HCT116 (cell line): ENCODE results near the gene NBL1. TPM values are rescaled to one million over a fixed set of nuclear protein-coding genes. Genes with fewer than 3 reads are reported as not detected.
A peak's percentile ranks its signal among the peaks of the same experiment; 100 is the strongest.

Source experiments
- ATAC-seq: fragments of 200-7000 bp; cut with Tn5 transposase; 2 replicates; pipeline ENCODE4 v1.9.1; 2020; ENCODE audit warnings: mild to moderate bottlenecking, moderate library complexity
- BruUV-seq: library from RNA; stranded (reverse); fragments of 400-500 nt; replicated peaks from 2 replicates; lab custom pipeline; 2021; lab: Mats Ljungman, UMichigan
- CTCF ChIA-PET: fragments of 300-600 bp; sonication (Branson Sonifier 250); formaldehyde crosslinking; loops from one replicate; lab custom pipeline; 2021; ENCODE audit warnings: antibody characterized with exemption; lab: Charles Lee
- POLR2A ChIA-PET: fragments of 300-600, 350-600 bp; sonication (Branson Sonifier 250); formaldehyde crosslinking; loops from one replicate; lab custom pipeline; 2021; ENCODE audit warnings: antibody characterized with exemption; lab: Charles Lee
- RAD21 ChIA-PET, 2 experiments: fragments of 300-600 bp; sonication (Branson Sonifier 250); formaldehyde crosslinking; loops; one replicate each; lab custom pipeline; 2023; ENCODE audit warnings: low total read pairs in 2 of 2; ENCODE audit not compliant: uncharacterized antibody in 2 of 2, unreplicated experiment in 2 of 2, low non-redundant PET in 1 of 2; lab: Charles Lee
- DNase-seq: peaks from one replicate; pipeline ENCODE4 v3.0.0-alpha.2; 2010; ENCODE audit warnings: low read depth, low spot score
- H2AFZ ChIP-seq: fragments of 200-600 bp; shearing (Covaris generic), sonication (generic); 2 replicates; pipeline ENCODE4 v1.6.1; 2017; ENCODE audit warnings: low read depth, mixed run types, mixed read lengths, antibody characterized with exemption, low read length; ENCODE audit not compliant: poor library complexity, severe bottlenecking
- H3K27ac ChIP-seq: 2 replicates; pipeline ENCODE4 v1.5.1; 2012; ENCODE audit warnings: low read depth, low read length
- H3K27me3 ChIP-seq: fragments of 200-600 bp; sonication (generic); 2 replicates; pipeline ENCODE4 v1.6.1; 2016; ENCODE audit warnings: mixed run types, low read length, mixed read lengths; ENCODE audit not compliant: insufficient read depth
- H3K36me3 ChIP-seq, 2 experiments: fragments of 200-500 bp in 1 of 2; fragments of 200-600 bp in 1 of 2; sonication (Bioruptor generic) in 1 of 2; sonication (generic) in 1 of 2; 2 replicates each; pipeline versions ENCODE4 v1.5.1 to v1.6.1; 2014 to 2016; ENCODE audit warnings: low read length in 2 of 2, inconsistent platforms in 1 of 2, mixed read lengths in 1 of 2, mixed run types in 1 of 2; ENCODE audit not compliant: insufficient read depth in 2 of 2, control insufficient read depth in 1 of 2
- H3K4me1 ChIP-seq, 2 experiments: fragments of 200-600 bp in 1 of 2; sonication (generic) in 1 of 2; 2 replicates each; pipeline versions ENCODE4 v1.5.1 to v1.6.1; 2012 to 2017; ENCODE audit warnings: low read length in 2 of 2, inconsistent platforms in 1 of 2, mild to moderate bottlenecking in 1 of 2, mixed read lengths in 1 of 2, mixed run types in 1 of 2, moderate library complexity in 1 of 2; ENCODE audit not compliant: insufficient read depth in 2 of 2, control insufficient read depth in 1 of 2
- H3K4me2 ChIP-seq: fragments of 200-600 bp; sonication (generic); 2 replicates; pipeline ENCODE4 v1.6.1; 2017; ENCODE audit warnings: mixed run types, low read length, mixed read lengths
- H3K4me3 ChIP-seq, 2 experiments: fragments of 200-600 bp in 1 of 2; sonication (generic) in 1 of 2; replicated peaks in 1 of 2; 2 replicates each; pipeline ENCODE4 v1.5.1; 2011 to 2016; ENCODE audit warnings: low read length in 2 of 2, control low read depth in 1 of 2, low read depth in 1 of 2, mild to moderate bottlenecking in 1 of 2, mixed read lengths in 1 of 2, mixed run types in 1 of 2
- H3K79me2 ChIP-seq: fragments of 200-600 bp; sonication (generic); 2 replicates; pipeline ENCODE4 v1.6.1; 2017; ENCODE audit warnings: mild to moderate bottlenecking, mixed run types, low read length, moderate library complexity, mixed read lengths; ENCODE audit not compliant: insufficient read depth
- H3K9ac ChIP-seq: fragments of 200-600 bp; sonication (generic); 2 replicates; pipeline ENCODE4 v1.6.1; 2016; ENCODE audit warnings: low read length, mixed read lengths
- H3K9me2 ChIP-seq: fragments of 200-600 bp; sonication (generic), shearing (Covaris generic); 2 replicates; pipeline ENCODE4 v1.6.1; 2017; ENCODE audit warnings: mixed run types, mild to moderate bottlenecking, moderate library complexity; ENCODE audit not compliant: insufficient read depth
- H3K9me3 ChIP-seq, 2 experiments: fragments of 200-500 bp in 1 of 2; fragments of 200-600 bp in 1 of 2; sonication (Bioruptor generic) in 1 of 2; sonication (generic) in 1 of 2; 2 replicates each; pipeline ENCODE4 v1.6.1; 2014 to 2017; ENCODE audit warnings: low read length in 2 of 2, mixed read lengths in 2 of 2, inconsistent platforms in 1 of 2, low read depth in 1 of 2, mild to moderate bottlenecking in 1 of 2, mixed run types in 1 of 2, moderate library complexity in 1 of 2; ENCODE audit not compliant: control insufficient read depth in 1 of 2, insufficient read depth in 1 of 2
- H4K20me1 ChIP-seq: fragments of 200-600 bp; sonication (generic), shearing (Covaris generic); 2 replicates; pipeline ENCODE4 v1.6.1; 2017; ENCODE audit warnings: mixed run types, mild to moderate bottlenecking, moderate library complexity; ENCODE audit not compliant: insufficient read depth
- CTCF ChIP-seq, 3 experiments: fragments of 200-600 bp in 1 of 3; sonication (generic) in 1 of 3; IDR thresholded peaks in 2 of 3; conservative IDR thresholded peaks in 1 of 3; 2 replicates each; pipeline ENCODE4 v1.5.1; 2012 to 2017; ENCODE audit warnings: low read depth in 2 of 3, low read length in 2 of 3, antibody characterized with exemption in 1 of 3, borderline replicate concordance in 1 of 3, control low read depth in 1 of 3, mild to moderate bottlenecking in 1 of 3, mixed read lengths in 1 of 3, mixed run types in 1 of 3, moderate library complexity in 1 of 3; ENCODE audit not compliant: insufficient read depth in 1 of 3
- ELF1 ChIP-seq: IDR thresholded peaks from 2 replicates; pipeline ENCODE4 v1.6.1; 2012; ENCODE audit warnings: low read depth, borderline replicate concordance
- EZH2phosphoT487 ChIP-seq: fragments of 200-600 bp; IDR thresholded peaks from 2 replicates; pipeline ENCODE4 v1.6.1; 2018; ENCODE audit warnings: antibody characterized with exemption, borderline replicate concordance
- FOSL1 ChIP-seq: IDR thresholded peaks from 2 replicates; pipeline ENCODE4 v1.6.1; 2012; ENCODE audit warnings: low read depth
- JUND ChIP-seq: IDR thresholded peaks from 2 replicates; pipeline ENCODE4 v1.6.1; 2012
- POLR2A ChIP-seq: IDR thresholded peaks from 2 replicates; pipeline ENCODE4 v1.7.0; 2011; ENCODE audit warnings: borderline replicate concordance; ENCODE audit not compliant: insufficient read depth, insufficient read length; ENCODE audit errors: extremely low read depth
- RAD21 ChIP-seq: IDR thresholded peaks from 2 replicates; pipeline ENCODE4 v1.6.1; 2012; ENCODE audit warnings: low read depth, mild to moderate bottlenecking
- REST ChIP-seq: IDR thresholded peaks from 2 replicates; pipeline ENCODE4 v1.6.1; 2012; ENCODE audit warnings: low read depth
- SP1 ChIP-seq: IDR thresholded peaks from 2 replicates; pipeline ENCODE4 v1.6.1; 2012; ENCODE audit warnings: low read depth
- SRF ChIP-seq: IDR thresholded peaks from 2 replicates; pipeline ENCODE4 v1.6.1; 2012; ENCODE audit warnings: low read depth
- YY1 ChIP-seq: IDR thresholded peaks from 2 replicates; pipeline ENCODE4 v1.6.1; 2011; ENCODE audit warnings: low read length, low read depth, moderate library complexity, mild to moderate bottlenecking; ENCODE audit not compliant: insufficient replicate concordance; ENCODE audit errors: extremely low read depth
- intact Hi-C: fragments of 100-400 bp; cut with micrococcal nuclease; formaldehyde crosslinking; loops from 2 replicates; pipeline ENCODE4 v1.10.0; 2022
- total RNA-seq: library from RNA; stranded (reverse); gene quantifications from one replicate; pipeline ENCODE4 v1.2.1, GENCODE V29; 2021; ENCODE audit not compliant: unreplicated experiment
- TF ChIP-seq, protein P1 (sequence below): IDR thresholded peaks from 2 replicates; pipeline ENCODE4 v1.6.1; 2012
- TF ChIP-seq, protein P2 (sequence below): IDR thresholded peaks from 2 replicates; pipeline ENCODE4 v1.6.1; 2012

The NBL1 gene
- total RNA-seq, 1 experiment from 2014 or later = 75.4 TPM

- RAD21 ChIA-PET = no interaction called here
- no peak overlapping the region for H2AFZ ChIP-seq
- CTCF ChIA-PET = no interaction called here
- no peaks in the 10 kb centered on the region for H3K79me2 ChIP-seq
- H3K27ac ChIP-seq = no peak overlapping the region
- intact Hi-C loops = no loop called here
- no peak overlapping the region for H3K9ac ChIP-seq
- H3K4me3 ChIP-seq = no peak overlapping the region
- peaks cover 11 to 18% of the 10 kb centered on the region in 2 experiments; a peak in 3 of 4 replicates for H3K4me1 ChIP-seq
- H3K9me3 ChIP-seq = no peaks in the 10 kb centered on the region
- no peaks in the 10 kb centered on the region for H3K36me3 ChIP-seq
- no TSS peak for BruUV-seq
- H3K9me2 ChIP-seq = no peaks in the 10 kb centered on the region
- ATAC-seq (peak; percentile 47; the same call in 1 of the 2 replicates), DNase-seq (no peak)
- no peaks in the 10 kb centered on the region for H3K27me3 ChIP-seq
- POLR2A ChIA-PET = no interaction called here
- peak overlapping the region; percentile 19; the same call in 1 of the 2 replicates for H3K4me2 ChIP-seq
- H4K20me1 ChIP-seq = no peaks in the 10 kb centered on the region
- no peak; the same call in 1 of the 2 replicates for TF ChIP-seq FOSL1
- no peak for TF ChIP-seq RAD21
- TF ChIP-seq REST = no peak
- TF ChIP-seq, protein P1, sequence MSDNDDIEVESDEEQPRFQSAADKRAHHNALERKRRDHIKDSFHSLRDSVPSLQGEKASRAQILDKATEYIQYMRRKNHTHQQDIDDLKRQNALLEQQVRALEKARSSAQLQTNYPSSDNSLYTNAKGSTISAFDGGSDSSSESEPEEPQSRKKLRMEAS = no peak
- no peak for TF ChIP-seq ELF1
- TF ChIP-seq EZH2phosphoT487 = no peak
- TF ChIP-seq YY1 = no peak
- TF ChIP-seq SRF = no peak
- no peak for TF ChIP-seq SP1
- TF ChIP-seq JUND = no peak
- no peak for TF ChIP-seq CTCF (IDR thresholded peaks at IDR 0.05 in 2 of 3, conservative IDR thresholded peaks at IDR 0.05 in 1 of 3; ENCODE audit: borderline replicate concordance in 1 of 3, insufficient read depth in 1 of 3, low read depth in 2 of 3, low read length in 2 of 3)
- no peak for TF ChIP-seq POLR2A
- TF ChIP-seq, protein P2, sequence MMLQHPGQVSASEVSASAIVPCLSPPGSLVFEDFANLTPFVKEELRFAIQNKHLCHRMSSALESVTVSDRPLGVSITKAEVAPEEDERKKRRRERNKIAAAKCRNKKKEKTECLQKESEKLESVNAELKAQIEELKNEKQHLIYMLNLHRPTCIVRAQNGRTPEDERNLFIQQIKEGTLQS = no peak
These were observed 8.5 kb upstream of the NBL1 start for GRCh38 chr1:19635646-19636045.
